Measurements from ENCODE around the gene CDK8. TPM values are rescaled to one million over a fixed set of nuclear protein-coding genes. Genes with fewer than 3 reads are reported as not detected.

Gene CDK8
- total and polyA plus RNA-seq, 2 experiments from 2014 or later = 16.1 to 27.0 TPM

- H3K4me3 ChIP-seq = no peak overlapping the region
- peaks cover 70% of the 10 kb centered on the region for H3K79me2 ChIP-seq
- WGBS (ENCODE audit: low lambda C conversion rate, missing lambda C conversion rate) = 68% methylated on average over 1 of the region's 1 CpG
Measured at GRCh38 chr13:26325876-26326275, 71.9 kb downstream of the CDK8 start.

DNA sequence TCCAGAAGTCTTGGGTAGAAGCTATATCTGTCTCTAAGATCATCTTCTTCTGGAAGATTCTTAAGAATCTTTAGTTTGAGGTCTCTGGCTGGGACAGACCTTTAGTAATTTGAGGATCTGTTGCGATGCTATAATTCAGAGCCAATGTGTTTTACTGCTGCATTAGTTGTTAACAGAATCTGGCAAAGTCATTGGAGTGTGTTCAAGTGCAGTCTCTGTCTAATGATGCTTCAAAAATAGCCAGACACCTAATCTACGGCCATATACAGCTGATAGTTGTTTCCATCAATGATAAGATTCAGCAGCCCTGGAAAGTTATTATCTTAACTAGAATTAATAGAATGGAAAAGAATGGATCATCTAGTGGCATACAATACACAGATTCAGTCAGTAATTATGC lies 72.6 kb downstream of the CDK8 start:
- Histone ChIP-seq H2AFZ (no peak overlapping the region), H3K9me3 (ENCODE audit: low read depth) (no peaks in the 10 kb centered on the region), H3K79me2 (peaks cover 70% of the 10 kb centered on the region), H3K27ac (no peak overlapping the region), H3K36me3 (replicated peaks; ENCODE audit: insufficient read depth, low read depth) (no peaks in the 10 kb centered on the region), H4K20me1 (ENCODE audit: insufficient read depth, poor library complexity, severe bottlenecking) (peaks cover 3% of the 10 kb centered on the region), H3K4me1 (ENCODE audit: insufficient read depth) (peaks cover 8% of the 10 kb centered on the region), H3K4me2 (no peak overlapping the region), H3K9me2 (replicated peaks; ENCODE audit: insufficient read depth) (no peaks in the 10 kb centered on the region), H3K4me3 (no peak overlapping the region), H3K27me3 (no peaks in the 10 kb centered on the region)
- DNase-seq (ENCODE audit: low spot score) = no peak
- TF ChIP-seq EZH2 (IDR thresholded peaks at IDR 0.05; ENCODE audit: borderline replicate concordance) = no peak
- no peak for TF ChIP-seq CTCF (IDR thresholded peaks at IDR 0.05; ENCODE audit: poor library complexity)
- TF ChIP-seq EZH2phosphoT487 (IDR thresholded peaks at IDR 0.05; ENCODE audit: low read depth, severe bottlenecking, unreplicated experiment) = no peak
- WGBS (ENCODE audit: low lambda C conversion rate, missing lambda C conversion rate) = 86% methylated on average over 2 of the region's 2 CpGs

More at GRCh38 chr13:26325876-26326275, 71.9 kb downstream of the CDK8 start:
- no peaks in the 10 kb centered on the region for H3K9me2 ChIP-seq (replicated peaks; ENCODE audit: insufficient read depth)
- no peak overlapping the region for H2AFZ ChIP-seq
- H3K4me1 ChIP-seq (ENCODE audit: insufficient read depth) = peaks cover 8% of the 10 kb centered on the region
- H4K20me1 ChIP-seq (ENCODE audit: insufficient read depth, poor library complexity, severe bottlenecking) = peaks cover 3% of the 10 kb centered on the region
- H3K36me3 ChIP-seq (replicated peaks; ENCODE audit: insufficient read depth, low read depth) = no peaks in the 10 kb centered on the region
- H3K27ac ChIP-seq = no peak overlapping the region
- no peak overlapping the region for H3K4me2 ChIP-seq
- no peaks in the 10 kb centered on the region for H3K9me3 ChIP-seq (ENCODE audit: low read depth)
- H3K27me3 ChIP-seq = no peaks in the 10 kb centered on the region
- DNase-seq (ENCODE audit: low spot score) = no peak
- no peak for TF ChIP-seq EZH2 (IDR thresholded peaks at IDR 0.05; ENCODE audit: borderline replicate concordance)
- no peak for TF ChIP-seq CTCF (IDR thresholded peaks at IDR 0.05; ENCODE audit: poor library complexity)
- TF ChIP-seq EZH2phosphoT487 (IDR thresholded peaks at IDR 0.05; ENCODE audit: low read depth, severe bottlenecking, unreplicated experiment) = no peak

DNA sequence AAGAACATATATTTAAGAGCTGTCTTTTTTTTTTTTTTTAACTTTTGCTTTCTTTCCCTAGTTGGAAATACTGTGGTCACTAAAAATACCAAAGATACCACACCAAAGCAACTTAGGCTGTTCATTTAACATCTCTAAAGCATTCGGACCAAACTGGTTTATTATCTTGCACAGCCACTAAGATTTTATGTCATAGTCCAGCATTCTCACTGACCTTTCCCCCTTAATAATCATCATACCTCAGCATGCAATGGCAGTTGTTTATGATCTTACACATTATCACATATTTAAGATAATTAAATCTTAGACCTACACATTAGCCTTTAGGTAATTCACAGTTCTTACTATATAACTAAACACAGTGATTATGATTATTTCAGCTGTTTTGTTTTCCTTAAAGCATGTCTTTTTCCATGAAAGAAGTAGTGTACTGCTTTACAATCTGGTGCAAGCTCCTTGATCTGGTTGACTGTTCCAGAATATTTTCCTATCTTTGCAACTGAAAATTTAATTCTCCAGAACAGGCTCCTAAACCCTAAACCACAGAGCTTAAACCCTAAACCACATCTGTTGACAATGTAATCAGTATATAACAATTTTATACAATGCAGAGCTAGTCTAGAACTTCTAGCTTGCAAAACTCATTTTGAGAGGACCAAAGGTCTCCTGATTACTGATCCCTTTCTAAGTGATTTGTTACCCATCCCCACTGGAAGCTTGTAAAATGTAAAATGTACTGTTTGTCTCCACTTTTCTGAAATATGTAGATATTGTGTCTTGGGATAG lies 74.2 kb downstream of the CDK8 start:
- no peak overlapping the region for H3K4me3 ChIP-seq
- 59% methylated on average over 1 of the region's 1 CpG for WGBS (ENCODE audit: low lambda C conversion rate, missing lambda C conversion rate)
- H3K36me3 ChIP-seq (replicated peaks; ENCODE audit: insufficient read depth, low read depth) = no peaks in the 10 kb centered on the region
- H3K9me3 ChIP-seq (ENCODE audit: low read depth) = no peaks in the 10 kb centered on the region
- H3K4me1 ChIP-seq (ENCODE audit: insufficient read depth) = peaks cover 8% of the 10 kb centered on the region
- DNase-seq (ENCODE audit: low spot score) = no peak
- peaks cover 5% of the 10 kb centered on the region for H4K20me1 ChIP-seq (ENCODE audit: insufficient read depth, poor library complexity, severe bottlenecking)
- no peaks in the 10 kb centered on the region for H3K9me2 ChIP-seq (replicated peaks; ENCODE audit: insufficient read depth)
- H3K4me2 ChIP-seq = no peak overlapping the region
- peak overlapping the region; percentile 2 for H3K27ac ChIP-seq
- H3K79me2 ChIP-seq = peaks cover 71% of the 10 kb centered on the region
- TF ChIP-seq EZH2phosphoT487 (IDR thresholded peaks at IDR 0.05; ENCODE audit: low read depth, severe bottlenecking, unreplicated experiment) = no peak
- TF ChIP-seq CTCF (IDR thresholded peaks at IDR 0.05; ENCODE audit: poor library complexity) = no peak
- no peak for TF ChIP-seq EZH2 (IDR thresholded peaks at IDR 0.05; ENCODE audit: borderline replicate concordance)
- H2AFZ ChIP-seq = no peak overlapping the region
- H3K27me3 ChIP-seq = no peaks in the 10 kb centered on the region
